Activated CD4-positive, alpha-beta memory T cell treated with anti-CD3 and anti-CD28 coated beads for 36 hours (primary cell): ENCODE results near the gene OOSP3. TPM values are rescaled to one million over a fixed set of nuclear protein-coding genes. Genes with fewer than 3 reads are reported as not detected.
A peak's percentile ranks its signal among the peaks of the same experiment; 100 is the strongest.

Source experiments
- CTCF ChIA-PET: fragments of 350-600 bp; sonication (Branson Sonifier 250); formaldehyde crosslinking; loops from one replicate; lab custom pipeline; 2021; ENCODE audit warnings: antibody characterized with exemption, inconsistent platforms; lab: Charles Lee
- POLR2A ChIA-PET: fragments of 350-600 bp; sonication (Branson Sonifier 250); formaldehyde crosslinking; loops from one replicate; lab custom pipeline; 2021; ENCODE audit warnings: antibody characterized with exemption; lab: Charles Lee
- DNase-seq: peaks from one replicate; pipeline ENCODE4 v3.0.0-alpha.2; 2020
- H3K27ac Mint-ChIP-seq: one replicate; pipeline ENCODE4 v1.8.0; 2021; ENCODE audit warnings: mixed read lengths
- H3K27me3 Mint-ChIP-seq: one replicate; pipeline ENCODE4 v1.8.0; 2021; ENCODE audit warnings: mixed read lengths
- H3K36me3 Mint-ChIP-seq: one replicate; pipeline ENCODE4 v1.8.0; 2021; ENCODE audit warnings: mixed read lengths
- H3K4me1 Mint-ChIP-seq: one replicate; pipeline ENCODE4 v1.8.0; 2021; ENCODE audit warnings: low read depth, mixed read lengths
- H3K4me3 Mint-ChIP-seq: one replicate; pipeline ENCODE4 v1.8.0; 2021; ENCODE audit warnings: mild to moderate bottlenecking, mixed read lengths
- H3K9me3 Mint-ChIP-seq: one replicate; pipeline ENCODE4 v1.8.0; 2021; ENCODE audit warnings: mixed read lengths
- intact Hi-C: fragments of 100-400 bp; cut with micrococcal nuclease; formaldehyde crosslinking; loops from one replicate; pipeline ENCODE4 v1.15.1; 2023
- total RNA-seq, 2 experiments: library from RNA; stranded (reverse); gene quantifications; one replicate each; pipeline ENCODE4 v1.2.3, GENCODE V29; 2021

Gene OOSP3
- total RNA-seq, 2 experiments from 2014 or later = not detected

DNA sequence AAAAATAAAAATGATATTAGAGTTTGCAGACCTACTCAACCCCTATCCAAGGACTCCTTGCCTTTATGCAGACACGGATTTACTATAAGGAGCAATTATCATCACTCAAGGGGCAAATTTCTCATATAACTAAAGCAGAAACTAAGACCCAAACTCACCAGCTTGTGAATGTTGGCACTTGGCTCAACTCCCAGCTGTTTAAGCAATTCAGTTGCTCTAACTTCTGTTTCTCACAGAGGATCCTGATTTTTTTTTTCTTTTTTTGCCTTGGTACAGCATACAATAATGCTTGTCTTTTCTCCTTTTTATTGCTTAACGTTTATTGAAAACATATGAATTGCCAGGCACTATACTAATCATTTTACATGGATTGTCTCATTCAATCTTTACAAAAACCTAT lies 23.7 kb upstream of the OOSP3 start:
- Mint-ChIP-seq H3K36me3 (no peaks in the 10 kb centered on the region), H3K4me1 (peaks cover 29% of the 10 kb centered on the region), H3K27me3 (no peaks in the 10 kb centered on the region), H3K4me3 (no peak overlapping the region), H3K27ac (no peak overlapping the region), H3K9me3 (no peaks in the 10 kb centered on the region)
- DNase-seq = no peak
- intact Hi-C loops = loop anchor here (5.0 kb wide), 1 partner anchor 293 kb away; no protein-coding TSS in a partner anchor
- ChIA-PET CTCF (no interaction called here), POLR2A (no interaction called here)

- POLR2A ChIA-PET = no interaction called here
- peak overlapping the region; percentile 80 for H3K27ac Mint-ChIP-seq
- H3K36me3 Mint-ChIP-seq = no peaks in the 10 kb centered on the region
- intact Hi-C loops = loop anchor here (1.0 to 5.0 kb wide), 2 partner anchors 8 to 295 kb away; no protein-coding TSS in a partner anchor
- H3K9me3 Mint-ChIP-seq = no peaks in the 10 kb centered on the region
- no peaks in the 10 kb centered on the region for H3K27me3 Mint-ChIP-seq
- peaks cover 29% of the 10 kb centered on the region for H3K4me1 Mint-ChIP-seq
- CTCF ChIA-PET = interaction anchor here (0.7 kb wide), 1 partner anchor 14 kb away, joined by 3 read pairs; no protein-coding TSS in a partner anchor
- H3K4me3 Mint-ChIP-seq = peak overlapping the region; percentile 21
- peak; percentile 47 for DNase-seq
Observed at GRCh38 chr11:59857439-59858434, 20.8 kb upstream of the OOSP3 start.

GRCh38 chr11:59859673-59860072 lies 18.9 kb upstream of the OOSP3 start:
- Mint-ChIP-seq H3K4me3 (no peak overlapping the region), H3K27me3 (no peaks in the 10 kb centered on the region), H3K4me1 (peaks cover 29% of the 10 kb centered on the region), H3K36me3 (no peaks in the 10 kb centered on the region), H3K27ac (no peak overlapping the region), H3K9me3 (no peaks in the 10 kb centered on the region)
- ChIA-PET CTCF (interaction anchor here (0.8 kb wide), 1 partner anchor 59 kb away, joined by 3 read pairs; no protein-coding TSS in a partner anchor), POLR2A (no interaction called here)
- no peak for DNase-seq
- intact Hi-C loops = loop anchor here (5.0 kb wide), 1 partner anchor 297 kb away; no protein-coding TSS in a partner anchor

DNA sequence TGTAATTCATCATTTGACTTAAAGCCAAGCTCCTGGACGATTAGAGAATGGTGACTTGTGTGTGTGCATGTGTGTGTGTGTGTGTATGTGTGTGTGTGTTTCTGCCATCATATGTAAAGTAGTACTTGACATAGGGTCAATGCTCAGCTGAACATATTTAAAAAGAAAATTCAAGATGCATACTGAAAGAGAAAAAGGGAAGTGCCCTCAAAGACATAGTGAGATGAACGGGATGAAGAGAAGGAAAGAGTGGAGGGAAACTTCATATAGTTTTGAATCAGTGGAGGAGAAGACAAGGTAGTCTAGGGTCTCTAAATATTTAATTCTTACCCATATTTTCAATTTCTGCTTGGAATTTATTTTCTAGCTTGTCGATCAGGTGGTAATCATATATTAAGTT lies 16.3 kb upstream of the OOSP3 start:
- intact Hi-C loops = no loop called here
- no peak overlapping the region for H3K27ac Mint-ChIP-seq
- H3K4me1 Mint-ChIP-seq = peaks cover 21% of the 10 kb centered on the region
- no peak for DNase-seq
- H3K4me3 Mint-ChIP-seq = no peak overlapping the region
- peaks cover 3% of the 10 kb centered on the region for H3K27me3 Mint-ChIP-seq
- no peaks in the 10 kb centered on the region for H3K9me3 Mint-ChIP-seq
- CTCF ChIA-PET = no interaction called here
- POLR2A ChIA-PET = no interaction called here
- H3K36me3 Mint-ChIP-seq = no peaks in the 10 kb centered on the region

GRCh38 chr11:59865031-59865430 lies 13.6 kb upstream of the OOSP3 start:
- H3K9me3 Mint-ChIP-seq = no peaks in the 10 kb centered on the region
- POLR2A ChIA-PET = no interaction called here
- no peak overlapping the region for H3K4me3 Mint-ChIP-seq
- H3K36me3 Mint-ChIP-seq = no peaks in the 10 kb centered on the region
- CTCF ChIA-PET = interaction anchor here (0.6 to 0.7 kb wide), 2 partner anchors 42 to 804 kb away, joined by 3 read pairs; no protein-coding TSS in a partner anchor
- H3K4me1 Mint-ChIP-seq = no peaks in the 10 kb centered on the region
- DNase-seq = peak; percentile 15
- H3K27ac Mint-ChIP-seq = no peak overlapping the region
- peaks cover 4% of the 10 kb centered on the region for H3K27me3 Mint-ChIP-seq
- intact Hi-C loops = loop anchor here (1.0 to 2.0 kb wide), 2 partner anchors 8 to 54 kb away; partner anchors contain the start of gene MRPL16

DNA sequence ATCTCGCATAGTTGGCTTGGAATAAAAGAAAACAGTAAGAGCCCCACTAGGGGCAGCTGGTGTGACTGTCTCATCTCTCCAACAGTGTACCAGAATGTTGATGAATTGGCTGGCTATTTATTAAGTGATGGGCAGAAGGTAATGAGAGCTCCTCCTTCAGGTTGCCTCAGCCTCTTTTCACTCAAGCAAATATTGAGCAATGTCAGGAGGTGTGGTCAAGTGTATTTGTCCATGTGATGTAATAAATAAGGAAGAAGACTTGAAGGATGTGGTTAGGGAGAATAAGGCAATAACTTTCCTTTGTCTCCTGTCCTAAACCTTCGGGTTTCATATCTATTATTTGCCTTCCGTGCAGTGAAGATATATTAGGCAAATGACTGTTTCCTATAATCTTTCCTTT lies 12.2 kb upstream of the OOSP3 start, which contains the start of gene TCN1:
Gene TCN1, minus strand, starts transcription at position 91 of the 400 bp plus-strand sequence. Its CDS starts 17 bp downstream, at position 74.
- no peaks in the 10 kb centered on the region for H3K36me3 Mint-ChIP-seq
- peaks cover 4% of the 10 kb centered on the region for H3K27me3 Mint-ChIP-seq
- H3K4me1 Mint-ChIP-seq = no peaks in the 10 kb centered on the region
- DNase-seq = no peak
- H3K4me3 Mint-ChIP-seq = no peak within 1 kb of the TSS
- intact Hi-C loops = no loop called here
- H3K27ac Mint-ChIP-seq = no peak within 1 kb of the TSS
- peaks cover 4% of the 10 kb centered on the region for H3K9me3 Mint-ChIP-seq
- ChIA-PET CTCF (no interaction called here), POLR2A (no interaction called here)

- no peak overlapping the region for H3K4me3 Mint-ChIP-seq
- DNase-seq = no peak
- peaks cover 4% of the 10 kb centered on the region for H3K9me3 Mint-ChIP-seq
- no peak overlapping the region for H3K27ac Mint-ChIP-seq
- intact Hi-C loops = no loop called here
- no peaks in the 10 kb centered on the region for H3K36me3 Mint-ChIP-seq
- peaks cover 4% of the 10 kb centered on the region for H3K27me3 Mint-ChIP-seq
- POLR2A ChIA-PET = no interaction called here
- no peaks in the 10 kb centered on the region for H3K4me1 Mint-ChIP-seq
- CTCF ChIA-PET = no interaction called here
Observed at GRCh38 chr11:59866836-59867235, 11.7 kb upstream of the OOSP3 start.

GRCh38 chr11:59867946-59868345 lies 10.6 kb upstream of the OOSP3 start:
- intact Hi-C loops = no loop called here
- CTCF ChIA-PET = no interaction called here

GRCh38 chr11:59872076-59872475 lies 6.5 kb upstream of the OOSP3 start:
- Mint-ChIP-seq H3K9me3 (peaks cover 4% of the 10 kb centered on the region), H3K27me3 (peaks cover 6% of the 10 kb centered on the region), H3K36me3 (no peaks in the 10 kb centered on the region), H3K4me3 (no peak overlapping the region), H3K27ac (no peak overlapping the region), H3K4me1 (no peaks in the 10 kb centered on the region)
- ChIA-PET POLR2A (no interaction called here), CTCF (no interaction called here)
- intact Hi-C loops = no loop called here
- DNase-seq = no peak

More at GRCh38 chr11:59867946-59868345, 10.6 kb upstream of the OOSP3 start:
- POLR2A ChIA-PET = no interaction called here
- DNase-seq = no peak
- peaks cover 4% of the 10 kb centered on the region for H3K27me3 Mint-ChIP-seq
- H3K4me1 Mint-ChIP-seq = no peaks in the 10 kb centered on the region
- no peak overlapping the region for H3K27ac Mint-ChIP-seq
- H3K36me3 Mint-ChIP-seq = no peaks in the 10 kb centered on the region
- H3K9me3 Mint-ChIP-seq = peaks cover 4% of the 10 kb centered on the region
- no peak overlapping the region for H3K4me3 Mint-ChIP-seq

GRCh38 chr11:59875856-59876519 lies 2.6 kb upstream of the OOSP3 start:
- ChIA-PET CTCF (no interaction called here), POLR2A (no interaction called here)
- no peaks in the 10 kb centered on the region for H3K36me3 Mint-ChIP-seq
- no peak overlapping the region for H3K4me3 Mint-ChIP-seq
- intact Hi-C loops = no loop called here
- H3K4me1 Mint-ChIP-seq = no peaks in the 10 kb centered on the region
- DNase-seq = no peak
- no peak overlapping the region for H3K27ac Mint-ChIP-seq
- peaks cover 6% of the 10 kb centered on the region for H3K27me3 Mint-ChIP-seq
- no peaks in the 10 kb centered on the region for H3K9me3 Mint-ChIP-seq

GRCh38 chr11:59877325-59877724 lies 1.3 kb upstream of the OOSP3 start:
- DNase-seq = no peak
- intact Hi-C loops = no loop called here
- no peak overlapping the region for H3K4me3 Mint-ChIP-seq
- ChIA-PET CTCF (no interaction called here), POLR2A (no interaction called here)
- H3K4me1 Mint-ChIP-seq = no peaks in the 10 kb centered on the region
- no peaks in the 10 kb centered on the region for H3K9me3 Mint-ChIP-seq
- H3K27me3 Mint-ChIP-seq = peaks cover 6% of the 10 kb centered on the region
- no peak overlapping the region for H3K27ac Mint-ChIP-seq
- H3K36me3 Mint-ChIP-seq = no peaks in the 10 kb centered on the region

- no peaks in the 10 kb centered on the region for H3K9me3 Mint-ChIP-seq
- ChIA-PET CTCF (no interaction called here), POLR2A (no interaction called here)
- no peak overlapping the region for H3K4me3 Mint-ChIP-seq
- DNase-seq = no peak
- intact Hi-C loops = no loop called here
- H3K27me3 Mint-ChIP-seq = peaks cover 6% of the 10 kb centered on the region
- no peak overlapping the region for H3K27ac Mint-ChIP-seq
- H3K4me1 Mint-ChIP-seq = no peaks in the 10 kb centered on the region
- H3K36me3 Mint-ChIP-seq = no peaks in the 10 kb centered on the region
Observed at GRCh38 chr11:59877784-59878183, 798 bp upstream of the OOSP3 start.
